KG1 (cell line): ENCODE data around the gene GPR68.
"Not testable (repeated sequence)": the region's sequence is repeated elsewhere in the genome, so short reads cannot be mapped to it uniquely, and the experiment has no call there.

ENCODE experiments used
- DNase-seq: peaks from one replicate; lab custom pipeline; 2025; lab: John Stamatoyannopoulos, UW

Gene GPR68

DNA sequence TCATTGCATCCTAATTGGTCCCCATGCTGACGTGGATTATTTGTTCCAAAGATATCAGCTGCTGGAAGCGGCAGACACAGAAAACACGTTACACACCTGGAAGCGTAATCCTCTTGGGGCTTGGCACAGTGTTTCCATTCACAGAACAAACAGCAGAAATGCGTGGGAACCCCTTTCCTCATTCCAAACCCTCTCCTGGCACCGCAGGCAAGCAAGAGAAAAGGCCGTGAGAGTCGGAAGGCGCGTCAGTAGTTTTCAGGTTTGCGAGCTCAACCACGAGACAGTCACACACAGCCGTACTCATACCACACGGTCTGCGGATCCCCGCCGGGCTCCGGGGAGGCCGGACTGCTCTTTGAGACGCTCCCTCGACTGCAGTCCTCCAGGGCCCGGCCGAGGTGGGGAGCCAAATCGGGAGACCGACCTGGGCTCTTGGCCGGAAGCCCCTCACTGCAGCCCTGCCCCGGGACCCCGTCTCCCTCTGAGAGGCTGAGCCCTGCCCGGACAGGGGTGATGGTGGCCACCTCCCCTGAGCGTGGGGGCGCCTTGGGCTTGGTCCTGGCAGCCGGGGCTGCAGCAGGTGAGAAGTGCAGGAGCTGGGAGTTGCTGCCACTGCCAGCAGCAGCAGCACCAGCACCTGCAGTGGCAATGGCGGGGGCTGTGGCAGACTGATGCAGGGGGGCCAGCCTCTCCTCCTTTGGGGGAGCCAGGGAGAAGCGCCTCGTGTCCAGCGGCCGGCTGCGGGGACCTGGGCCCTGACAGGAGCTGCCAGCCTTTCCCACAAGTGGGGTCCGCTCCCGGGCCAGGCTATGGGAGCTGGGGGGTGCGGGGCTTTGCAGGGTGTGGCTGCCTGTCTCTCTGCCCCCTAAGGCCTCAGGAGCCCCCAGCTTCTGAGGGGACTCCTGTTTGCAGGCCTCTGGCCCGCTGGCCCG lies 28.1 kb upstream of the GPR68 start:
- DNase-seq = no peak

DNA sequence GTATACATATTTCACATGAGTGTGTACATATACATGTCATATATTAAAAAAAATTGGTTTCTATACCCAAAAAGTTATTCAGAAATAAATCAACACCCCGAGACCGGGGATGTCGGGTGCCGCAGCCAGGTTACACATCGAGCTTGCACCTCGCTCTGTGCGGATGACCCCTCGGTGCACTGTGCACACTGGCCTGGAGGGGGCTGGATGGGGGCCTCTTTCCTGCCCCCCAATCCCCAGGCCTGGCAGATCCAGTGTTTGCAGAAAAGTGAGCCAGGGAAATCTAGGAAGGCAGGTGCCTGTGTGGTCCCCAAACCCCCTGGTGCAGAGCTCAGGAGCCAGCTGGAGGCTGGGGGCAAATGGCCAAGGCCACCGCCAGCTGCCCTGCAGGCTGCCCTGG lies 27.1 kb upstream of the GPR68 start:
- DNase-seq = no peak

DNA sequence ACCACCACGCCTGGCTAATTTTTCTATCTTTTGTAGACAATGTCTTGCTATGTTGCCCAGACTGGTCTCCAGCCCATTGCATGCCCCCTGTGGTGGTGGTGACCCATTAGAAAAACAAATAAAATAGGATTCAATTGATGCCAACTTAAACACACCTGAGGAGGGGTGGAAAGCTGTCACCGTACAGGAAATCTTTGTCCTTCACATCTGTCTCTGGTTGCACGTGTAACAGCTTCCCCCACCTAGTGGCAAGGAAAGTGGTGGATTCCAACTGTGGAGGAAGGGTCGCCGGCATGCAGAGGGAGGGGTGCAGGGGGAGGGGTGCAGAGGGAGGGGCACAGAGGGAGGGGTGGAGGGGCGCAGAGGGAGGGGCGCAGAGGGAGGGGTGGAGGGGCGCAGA lies 26.1 kb upstream of the GPR68 start:
- DNase-seq = no peak

DNA sequence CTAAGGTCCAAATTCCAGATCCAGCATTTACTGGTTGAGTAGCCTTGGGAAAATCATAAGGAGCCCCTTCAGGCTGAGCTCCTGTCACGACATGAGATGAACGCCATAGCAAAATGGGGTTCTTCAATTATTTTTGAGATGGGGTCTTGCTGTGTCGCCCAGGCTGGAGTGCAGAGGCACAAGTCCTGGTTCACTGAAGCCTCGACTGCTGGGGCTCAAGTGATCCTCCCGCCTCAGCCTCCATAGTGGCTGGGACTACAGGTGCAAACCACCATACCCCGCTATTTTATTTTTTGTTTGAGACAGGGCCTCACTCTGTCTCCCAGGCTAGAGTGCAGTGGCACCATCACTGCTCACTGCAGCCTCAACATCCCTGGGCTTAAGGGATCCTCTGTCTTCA lies 25.7 kb upstream of the GPR68 start:
- no peak for DNase-seq

DNA sequence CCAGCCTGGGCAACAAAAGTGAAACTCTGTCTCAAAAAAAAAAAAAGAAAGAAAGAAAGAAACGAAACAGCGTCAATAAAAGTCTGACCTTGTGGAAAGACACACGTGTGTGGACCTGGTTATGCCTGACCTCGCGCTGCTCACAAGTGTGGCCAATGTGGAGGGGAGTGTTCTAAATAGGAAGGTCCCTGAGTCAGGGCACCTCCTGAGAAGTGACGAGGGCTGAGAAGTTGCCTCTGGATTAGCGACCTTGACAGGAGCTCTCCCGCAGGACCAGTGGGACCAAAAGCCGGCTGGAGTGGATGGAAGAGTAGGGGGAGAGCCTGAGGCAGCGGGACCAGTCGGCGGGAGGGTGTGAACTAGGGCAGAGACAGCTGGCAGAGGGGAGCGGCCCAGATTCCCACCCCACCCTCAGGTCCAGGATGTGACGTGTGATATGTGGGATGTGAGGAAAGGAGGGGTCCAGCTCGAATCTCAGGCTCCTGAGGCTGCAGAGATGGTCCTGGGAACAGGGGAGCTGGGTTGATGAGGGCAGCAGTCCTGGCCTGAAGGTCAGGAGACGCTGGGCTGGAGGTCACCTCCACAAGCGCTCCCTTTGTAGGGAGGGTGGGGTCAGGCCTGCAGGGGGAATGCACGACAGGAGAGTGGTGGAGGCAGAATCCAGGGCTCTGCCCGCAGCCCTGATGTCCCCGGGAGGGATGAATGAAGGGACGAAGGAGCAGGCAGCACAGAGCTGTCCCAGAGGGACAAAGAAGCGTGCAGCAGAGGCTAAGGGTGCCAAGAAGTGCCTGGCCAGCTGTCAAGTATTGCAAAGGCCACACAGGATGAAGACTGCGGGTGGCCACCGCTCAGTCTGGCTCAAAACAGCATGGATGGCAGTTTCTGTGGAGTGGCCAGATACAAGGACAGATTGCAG lies 24.8 kb upstream of the GPR68 start:
- DNase-seq = no peak

DNA sequence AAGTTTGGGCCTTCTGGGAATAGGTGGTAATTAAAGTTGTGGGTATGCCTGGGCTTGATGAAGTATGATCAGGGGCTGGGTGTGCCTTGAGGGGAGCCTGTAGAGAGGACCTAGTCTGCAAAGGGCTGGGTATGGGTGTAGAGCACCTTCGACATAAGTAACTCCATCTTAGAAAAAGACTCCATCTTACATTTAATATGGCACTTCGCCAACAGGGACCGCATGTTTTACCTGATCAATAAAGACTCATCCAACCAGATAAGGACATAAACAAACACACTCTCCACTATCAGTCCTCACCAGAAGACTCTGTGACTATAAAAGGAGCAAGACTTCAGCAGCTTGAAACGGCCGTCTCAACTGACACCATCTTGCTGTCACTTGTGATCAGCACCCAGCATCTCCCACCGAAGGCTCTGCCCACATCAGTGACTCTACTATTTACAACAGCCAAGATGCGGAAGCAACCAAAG lies 23.5 kb upstream of the GPR68 start:
- DNase-seq = no peak

DNA sequence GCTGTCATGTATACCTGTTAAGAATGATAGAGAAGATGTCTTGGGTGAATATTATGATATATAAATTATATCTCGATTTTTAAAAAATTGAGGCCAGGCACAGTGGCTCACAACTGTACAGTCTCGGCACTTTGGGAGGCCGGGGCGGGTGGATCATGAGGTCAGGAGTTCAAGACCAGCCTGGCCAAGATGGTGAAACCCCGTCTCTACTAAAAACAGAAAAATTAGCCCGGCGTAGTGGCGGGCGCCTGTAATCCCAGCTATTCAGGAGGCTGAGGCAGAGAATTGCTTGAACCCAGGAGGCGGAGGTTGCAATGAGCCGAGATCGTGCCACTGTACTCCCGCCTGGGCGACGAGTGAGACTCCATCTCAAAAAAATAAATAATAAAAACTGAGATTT lies 21.8 kb upstream of the GPR68 start:
- DNase-seq = not testable (repeated sequence)

DNA sequence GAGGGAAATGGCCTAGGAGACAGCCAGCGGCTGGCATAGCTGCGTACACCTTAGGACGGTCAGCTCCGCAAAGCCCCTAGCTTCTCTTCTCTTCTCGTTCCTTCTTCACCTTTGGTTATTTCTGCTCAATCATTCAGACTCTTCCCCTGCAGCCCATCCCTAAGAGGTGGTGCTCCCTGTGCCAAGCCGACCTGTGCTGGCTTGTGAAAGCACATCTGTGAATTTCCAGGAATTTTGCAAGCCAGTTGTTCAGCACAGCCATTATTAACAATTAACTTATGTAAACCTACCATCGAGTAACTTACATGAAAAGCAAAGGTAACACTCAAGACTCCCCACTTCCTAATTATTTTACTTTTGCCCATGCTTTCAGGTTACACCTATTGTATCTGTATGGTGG lies 20.9 kb upstream of the GPR68 start:
- no peak for DNase-seq

DNA sequence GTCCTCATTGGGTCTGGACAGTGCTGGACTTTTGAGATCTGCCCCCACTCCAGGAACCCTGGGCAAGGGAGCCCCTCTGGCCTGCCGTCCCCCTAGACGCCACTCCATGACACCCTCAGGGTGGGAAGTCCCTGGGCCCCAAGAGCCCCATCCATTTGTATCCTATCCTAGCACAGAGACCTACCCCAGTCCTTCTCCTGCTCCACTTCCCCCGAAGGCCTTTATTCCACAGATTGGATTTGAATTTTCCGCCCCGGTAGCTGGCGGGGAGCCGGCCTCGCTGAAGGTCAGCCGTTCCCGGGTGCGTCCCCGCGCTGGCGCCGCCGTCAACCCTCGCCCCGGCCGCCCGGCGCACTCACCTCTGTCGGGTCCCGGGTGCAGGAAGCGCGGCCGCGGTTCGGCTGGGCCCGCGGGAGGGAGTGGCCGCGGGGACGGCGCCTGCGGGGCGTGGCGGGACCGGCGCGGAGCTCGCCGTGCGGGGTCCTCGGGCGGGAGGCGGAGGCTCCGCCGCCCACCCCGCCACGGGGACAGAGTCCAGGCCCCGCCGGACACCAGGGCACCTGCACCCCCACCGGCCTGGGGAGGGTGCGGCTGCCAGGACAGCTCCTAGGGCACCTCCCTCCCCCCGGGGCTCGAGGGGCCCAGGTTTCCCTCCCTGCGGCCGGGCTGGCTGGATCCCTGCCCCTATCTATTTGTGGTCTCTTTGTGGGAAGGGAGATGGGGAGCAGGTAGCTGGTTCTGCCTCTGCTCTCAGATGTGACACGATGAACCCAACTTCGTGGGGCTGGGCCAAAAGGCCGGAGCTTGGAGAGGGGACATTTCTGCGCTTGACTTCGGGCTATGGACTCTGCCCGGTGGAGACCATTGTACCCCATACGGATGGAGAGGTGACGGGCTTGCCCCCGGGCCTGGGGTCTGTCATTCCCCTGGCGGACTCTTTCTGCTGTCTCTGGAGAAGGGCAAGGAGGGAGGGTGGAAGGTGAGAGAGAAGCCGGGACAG lies 19.9 kb upstream of the GPR68 start:
- no peak for DNase-seq

DNA sequence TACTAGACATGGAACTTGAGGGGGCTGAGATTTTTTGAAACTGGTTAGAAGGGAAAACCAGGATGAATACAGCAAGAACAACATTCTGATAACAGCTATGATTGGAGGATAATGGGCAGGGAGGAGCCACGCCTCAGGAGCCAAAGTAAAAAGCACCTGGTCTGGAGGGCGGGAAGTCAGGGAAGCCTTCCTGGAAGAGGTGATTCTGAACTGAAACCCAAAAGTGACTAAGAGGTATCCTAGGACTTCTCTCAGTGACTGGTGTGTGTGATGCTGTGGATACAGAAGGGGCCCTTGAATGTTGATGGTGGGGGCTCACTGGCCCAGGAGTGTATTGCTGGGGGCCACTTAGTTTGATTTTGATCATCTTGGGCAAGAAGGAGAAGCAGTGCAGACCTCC lies 18.8 kb upstream of the GPR68 start:
- DNase-seq = no peak

DNA sequence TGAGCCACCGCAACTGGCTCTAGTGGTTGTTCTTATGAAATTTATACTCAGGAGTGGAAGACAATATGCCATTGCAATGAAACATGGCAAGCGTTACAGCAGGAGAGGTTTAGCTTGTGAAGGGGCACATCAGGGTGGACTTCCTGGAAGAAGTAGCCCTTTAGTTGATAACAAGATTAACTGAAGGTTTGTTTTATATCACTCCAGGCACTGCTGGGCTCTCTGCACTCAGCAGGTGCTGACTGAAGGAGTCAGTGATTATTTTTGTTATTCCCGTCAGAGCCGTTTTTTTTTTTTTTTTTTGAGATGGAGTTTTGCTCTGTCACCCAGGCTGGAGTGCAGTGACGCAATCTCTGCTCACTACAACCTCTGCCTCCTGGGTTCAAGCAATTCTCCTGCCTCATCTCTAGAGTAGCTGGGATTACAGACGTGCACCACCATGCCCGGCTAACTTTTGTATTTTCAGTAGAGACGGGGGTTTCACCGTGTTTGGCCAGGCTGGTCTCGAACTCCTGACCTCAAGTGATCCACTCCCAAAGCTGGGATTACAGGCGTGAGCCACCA lies 17.6 kb upstream of the GPR68 start:
- no peak for DNase-seq

DNA sequence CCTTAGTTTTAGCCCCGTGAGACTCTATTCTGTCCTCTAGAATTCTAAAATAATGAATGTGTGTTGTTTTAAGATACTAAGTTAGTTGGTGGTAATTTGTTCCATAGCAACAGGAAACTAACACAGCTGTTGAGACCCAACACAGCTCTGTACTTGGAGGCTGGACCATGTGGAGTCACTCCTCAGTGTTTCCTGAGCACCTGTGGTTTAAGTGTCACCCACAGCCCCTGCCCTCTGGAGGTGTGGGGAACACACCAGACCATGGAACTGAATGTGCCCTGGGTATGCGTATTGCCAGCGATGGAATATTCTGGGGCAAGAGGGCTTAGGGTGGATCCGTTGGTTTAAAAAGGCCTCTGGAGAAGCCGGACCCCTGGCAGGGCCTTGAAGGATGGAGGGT lies 16.6 kb upstream of the GPR68 start:
- no peak for DNase-seq

DNA sequence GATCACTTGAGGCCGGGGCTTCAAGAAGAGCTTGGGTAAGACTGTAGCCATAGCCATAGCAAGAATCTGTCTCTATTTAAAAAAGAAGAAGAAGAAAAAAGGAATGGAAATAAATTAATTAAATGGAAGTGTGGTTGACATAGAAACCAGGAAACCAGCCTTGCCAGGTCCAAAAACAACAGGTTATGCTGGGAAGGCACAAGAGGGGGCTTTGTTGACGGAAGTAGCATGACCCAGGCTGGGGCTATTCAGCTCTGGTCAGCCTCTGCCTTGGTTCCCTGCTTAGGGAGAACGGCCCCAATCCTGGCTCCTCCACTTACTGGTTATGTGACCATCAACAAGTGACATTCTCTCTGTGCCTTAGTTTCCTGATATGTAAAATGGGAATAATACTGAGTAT lies 14.4 kb upstream of the GPR68 start:
- no peak for DNase-seq

DNA sequence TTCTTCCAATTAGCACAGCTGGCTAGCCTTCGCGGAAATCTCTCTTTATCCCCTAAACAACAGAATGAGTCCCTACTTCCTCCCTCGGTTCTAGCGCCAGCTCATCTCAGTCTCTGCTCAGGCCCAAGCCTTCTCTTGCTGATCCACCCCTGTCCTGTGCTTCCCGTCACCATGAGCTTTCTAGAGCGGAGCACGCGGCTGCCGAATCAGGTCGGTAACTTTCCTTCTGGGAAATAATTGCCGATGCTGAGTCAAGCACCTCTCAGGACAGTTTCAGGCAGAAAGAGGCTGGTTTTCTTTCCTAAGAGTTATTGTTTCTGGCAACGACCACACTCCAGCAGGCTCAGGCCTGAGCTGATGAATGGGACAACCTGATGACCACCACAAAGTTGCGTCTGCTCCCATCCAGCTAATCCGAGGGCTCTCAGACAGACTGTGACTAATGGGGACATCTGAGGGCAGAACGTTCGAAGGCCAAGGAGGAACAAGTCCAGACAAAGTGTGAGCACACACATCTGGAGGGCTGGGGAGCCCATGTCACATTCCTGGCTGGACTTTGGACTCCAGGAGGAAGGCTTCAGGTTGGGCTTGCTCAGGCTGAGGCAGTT lies 13.6 kb upstream of the GPR68 start:
- DNase-seq = no peak

DNA sequence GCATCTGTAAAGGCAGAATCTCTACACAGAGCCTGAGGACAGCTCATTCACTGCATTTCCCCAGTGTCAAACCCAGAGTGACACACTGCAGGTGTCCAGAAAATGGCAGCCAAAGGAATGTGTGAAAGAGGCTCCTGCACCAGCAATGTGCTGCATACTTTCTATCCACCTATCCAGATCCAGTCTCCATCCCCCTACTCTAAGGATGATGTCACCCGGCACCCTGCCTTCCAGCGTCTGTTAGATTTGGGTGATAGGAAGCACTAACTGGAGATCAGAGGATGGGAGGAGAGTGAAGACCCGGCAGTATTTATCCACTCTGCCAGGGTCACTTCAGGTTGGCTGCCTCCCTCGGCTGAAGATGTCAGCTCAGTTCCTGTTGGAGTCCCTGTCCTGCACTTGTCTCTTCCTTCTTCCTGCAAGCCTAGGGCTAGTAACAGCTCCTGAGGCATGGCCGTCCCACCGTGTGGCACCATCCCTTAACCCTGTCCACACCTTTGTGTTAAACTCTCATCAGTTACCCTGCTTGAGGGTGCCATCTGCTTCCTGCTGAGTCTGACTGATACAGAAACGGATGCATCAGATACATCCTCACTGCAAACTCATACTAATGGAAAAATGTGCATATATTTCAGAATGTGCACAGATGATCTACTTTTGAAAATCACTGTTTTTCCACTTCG lies 13.0 kb upstream of the GPR68 start:
- DNase-seq = no peak

DNA sequence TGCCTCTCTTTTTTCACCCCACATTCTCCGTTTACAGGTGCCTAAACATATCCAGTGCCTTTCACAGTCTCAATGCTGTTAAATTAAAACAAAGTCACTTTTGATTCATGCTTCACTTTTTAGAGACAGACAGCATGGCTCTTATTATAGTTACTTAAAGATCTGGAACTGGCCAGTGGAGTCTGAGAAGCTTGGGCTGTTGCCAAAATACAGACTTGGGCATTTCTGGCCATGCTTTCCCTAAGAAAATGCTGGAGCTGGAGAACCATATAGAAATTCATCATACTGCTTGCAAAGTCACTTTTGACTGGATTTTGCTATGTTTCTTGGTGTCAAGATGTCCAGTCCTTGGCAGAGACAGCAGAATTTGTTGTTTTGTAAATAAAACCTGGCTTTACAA lies 12.2 kb upstream of the GPR68 start:
- DNase-seq = no peak

DNA sequence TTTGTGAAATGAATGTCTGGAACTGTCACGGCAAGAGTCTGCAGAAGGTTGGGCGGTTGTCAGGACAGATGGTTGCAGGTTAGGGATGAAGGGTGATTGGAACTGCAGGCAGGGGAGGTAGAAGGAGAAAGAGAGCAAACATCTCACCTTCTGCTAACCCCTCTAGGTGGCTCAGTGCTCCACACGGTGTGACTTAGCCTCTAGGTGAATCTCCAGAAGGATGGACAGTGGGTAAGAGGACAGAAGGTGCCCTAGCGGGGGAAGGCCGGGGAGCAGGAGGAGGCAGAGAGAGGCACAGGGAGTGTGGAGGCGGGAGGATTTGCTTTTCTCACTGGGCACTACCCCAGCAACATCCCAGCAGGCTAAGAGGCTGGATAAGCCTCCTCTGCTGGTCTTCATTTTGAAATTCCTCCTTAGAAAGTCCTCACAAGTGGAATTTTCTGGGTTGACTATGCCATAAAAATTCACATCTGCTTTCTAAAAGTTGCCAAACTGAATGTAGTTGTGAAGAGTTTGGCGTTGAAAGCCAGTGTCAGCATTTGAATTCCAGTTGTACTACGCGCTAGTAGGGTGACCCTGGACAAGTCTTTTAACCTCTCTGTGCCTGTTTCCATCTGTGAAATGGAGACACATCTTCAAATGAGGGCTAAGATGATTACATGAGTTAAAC lies 10.7 kb upstream of the GPR68 start:
- DNase-seq = no peak

DNA sequence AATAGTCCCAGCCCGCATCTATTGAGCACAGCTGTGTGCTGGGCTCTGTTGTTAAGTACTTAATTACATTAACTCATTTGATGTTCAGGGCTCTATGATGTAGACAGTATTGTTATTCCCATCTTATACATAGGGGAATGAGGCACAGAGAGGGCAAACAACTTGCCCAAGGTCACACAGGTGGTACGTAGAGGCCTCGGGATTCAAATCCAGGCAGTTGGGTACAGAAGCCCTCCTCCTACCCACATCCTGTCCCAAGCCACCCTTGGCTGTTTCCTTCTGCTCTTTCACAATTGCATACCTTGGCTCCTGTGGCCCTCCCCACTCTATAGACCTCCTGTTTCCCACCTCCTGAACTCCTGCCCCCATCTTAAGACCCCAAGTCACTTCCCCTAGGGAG lies 10.0 kb upstream of the GPR68 start:
- no peak for DNase-seq

DNA sequence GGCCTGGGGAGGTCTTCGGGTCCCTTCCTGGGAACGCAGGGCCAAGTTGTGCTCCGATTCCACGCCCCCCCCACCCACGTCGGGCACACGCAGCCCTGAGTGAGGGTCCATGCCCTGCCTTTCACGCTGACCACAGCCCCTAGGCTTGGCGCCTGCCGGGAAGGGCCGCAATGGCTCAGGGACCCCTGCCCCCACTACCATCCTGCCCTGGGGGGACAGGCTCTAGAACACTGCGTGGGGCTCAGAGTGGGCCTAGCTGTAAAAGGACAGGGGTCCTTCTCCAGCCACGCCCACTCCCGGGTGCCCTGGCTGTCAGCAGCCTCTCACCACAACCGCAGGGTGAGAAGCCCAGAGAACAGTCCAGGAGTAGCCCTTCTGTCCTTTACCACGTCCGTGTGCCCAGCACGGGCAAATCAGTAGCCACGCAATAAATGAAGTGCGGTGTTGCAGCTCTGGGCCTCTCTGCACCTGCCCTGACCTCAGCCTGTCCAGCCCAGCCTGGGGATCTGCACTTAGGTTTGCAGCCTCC lies 9.4 kb upstream of the GPR68 start:
- DNase-seq = no peak
